Stomach (tissue), 4 donors: ENCODE results near the gene FSHR.

Experiments used
- CTCF ChIP-seq, 7 experiments: fragments of 450-650 bp in 4 of 7; fragments of 200-600 bp in 3 of 7; sonication (generic) in 3 of 7; IDR thresholded peaks; one replicate each; pipeline ENCODE4 v1.5.1; 2016 to 2019; ENCODE audit warnings: antibody characterized with exemption in 7 of 7, control low read depth in 2 of 7, mild to moderate bottlenecking in 1 of 7
- EP300 ChIP-seq: sonication (generic); formaldehyde crosslinking; IDR thresholded peaks from one replicate; pipeline ENCODE4 v1.6.1; 2017; ENCODE audit warnings: antibody characterized with exemption
- POLR2A ChIP-seq, 4 donors: fragments of 450-650 bp; IDR thresholded peaks; one replicate each; pipeline ENCODE4 v1.6.1; 2016; ENCODE audit warnings: antibody characterized with exemption in 4 of 4, control low read depth in 2 of 4, mild to moderate bottlenecking in 1 of 4, moderate library complexity in 1 of 4
- POLR2AphosphoS5 ChIP-seq, 3 donors: sonication (generic); formaldehyde crosslinking; IDR thresholded peaks; one replicate each; pipeline ENCODE4 v1.6.1; 2016; ENCODE audit warnings: antibody characterized with exemption in 3 of 3

- TF ChIP-seq CTCF (IDR thresholded peaks at IDR 0.05) (no peak), EP300 (no peak), POLR2A (IDR thresholded peaks at IDR 0.05) (no peak), POLR2AphosphoS5 (IDR thresholded peaks at IDR 0.05) (no peak)
Measured at GRCh38 chr2:49152824-49153223, 1.5 kb downstream of the FSHR start.
